ENCODE measurements around the gene RBBP5.

DNA sequence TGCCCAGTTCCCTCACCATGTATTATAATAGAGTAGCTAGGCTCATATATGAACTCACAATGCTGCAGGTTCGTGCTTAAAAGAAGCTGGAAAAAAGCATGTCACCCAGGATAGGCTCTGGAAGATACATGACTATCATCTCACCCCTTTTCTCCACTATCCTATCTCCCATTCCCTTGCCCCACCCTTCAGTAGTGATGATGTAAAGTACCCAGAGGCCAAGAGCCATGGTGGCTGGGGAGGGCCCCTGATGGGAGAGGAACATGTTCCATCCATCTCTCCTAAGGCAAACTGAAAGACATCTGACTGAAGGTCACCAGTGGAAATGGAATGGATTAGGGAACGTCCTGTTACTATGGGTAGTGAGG is 20.3 kb upstream of the RBBP5 start:
- no peak for TF ChIP-seq EZH2 (IDR thresholded peaks at IDR 0.05; ENCODE audit: borderline replicate concordance, insufficient read depth, low read depth, low read length, poor library complexity, severe bottlenecking)
- TF ChIP-seq, protein P1, sequence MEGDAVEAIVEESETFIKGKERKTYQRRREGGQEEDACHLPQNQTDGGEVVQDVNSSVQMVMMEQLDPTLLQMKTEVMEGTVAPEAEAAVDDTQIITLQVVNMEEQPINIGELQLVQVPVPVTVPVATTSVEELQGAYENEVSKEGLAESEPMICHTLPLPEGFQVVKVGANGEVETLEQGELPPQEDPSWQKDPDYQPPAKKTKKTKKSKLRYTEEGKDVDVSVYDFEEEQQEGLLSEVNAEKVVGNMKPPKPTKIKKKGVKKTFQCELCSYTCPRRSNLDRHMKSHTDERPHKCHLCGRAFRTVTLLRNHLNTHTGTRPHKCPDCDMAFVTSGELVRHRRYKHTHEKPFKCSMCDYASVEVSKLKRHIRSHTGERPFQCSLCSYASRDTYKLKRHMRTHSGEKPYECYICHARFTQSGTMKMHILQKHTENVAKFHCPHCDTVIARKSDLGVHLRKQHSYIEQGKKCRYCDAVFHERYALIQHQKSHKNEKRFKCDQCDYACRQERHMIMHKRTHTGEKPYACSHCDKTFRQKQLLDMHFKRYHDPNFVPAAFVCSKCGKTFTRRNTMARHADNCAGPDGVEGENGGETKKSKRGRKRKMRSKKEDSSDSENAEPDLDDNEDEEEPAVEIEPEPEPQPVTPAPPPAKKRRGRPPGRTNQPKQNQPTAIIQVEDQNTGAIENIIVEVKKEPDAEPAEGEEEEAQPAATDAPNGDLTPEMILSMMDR (IDR thresholded peaks at IDR 0.05) = no peak

Measured in B cell (primary cell).